Left lung (tissue), 10 donors: ENCODE data around the gene CD209. TPM values are rescaled to one million over a fixed set of nuclear protein-coding genes. Genes with fewer than 3 reads are reported as not detected.

Source experiments
- ATAC-seq: fragments of 200-7000 bp; cut with Tn5 transposase; one replicate; pipeline ENCODE4 v1.9.1; 2020; ENCODE audit warnings: moderate library complexity
- DNase-seq, 4 donors: peaks; one replicate each; pipeline ENCODE4 v3.0.0-alpha.2; 2013 to 2020
- H3K27ac ChIP-seq, 2 donors: fragments of 200-600 bp; sonication (generic) in 1 of 2; one replicate each; pipeline versions ENCODE4 v1.5.0 to v1.8.0; 2020 to 2021
- H3K27me3 ChIP-seq, 2 donors: fragments of 200-600 bp; sonication (generic) in 1 of 2; one replicate each; pipeline versions ENCODE4 v1.5.0 to v1.8.0; 2020 to 2021
- H3K36me3 ChIP-seq, 2 donors: fragments of 200-600 bp; sonication (generic) in 1 of 2; one replicate each; pipeline versions ENCODE4 v1.5.0 to v1.8.0; 2020 to 2021
- H3K4me1 ChIP-seq, 2 donors: fragments of 200-600 bp; one replicate each; pipeline ENCODE4 v1.8.0; 2021
- H3K4me3 ChIP-seq, 2 donors: fragments of 200-600 bp; sonication (generic) in 1 of 2; one replicate each; pipeline versions ENCODE4 v1.5.0 to v1.8.0; 2020 to 2021; ENCODE audit warnings: mild to moderate bottlenecking in 1 of 2
- H3K9me3 ChIP-seq, 2 donors: fragments of 200-600 bp; sonication (generic) in 1 of 2; one replicate each; pipeline versions ENCODE4 v1.5.0 to v1.8.0; 2020 to 2021
- CTCF ChIP-seq, 2 donors: fragments of 200-600 bp; sonication (generic) in 1 of 2; IDR thresholded peaks; one replicate each; pipeline versions ENCODE4 v1.5.0 to v1.8.0; 2021; ENCODE audit warnings: antibody characterized with exemption in 2 of 2
- intact Hi-C, 2 donors: fragments of 100-400 bp; cut with DNase I; formaldehyde crosslinking; loops; one replicate each; pipeline versions ENCODE4 v1.11.2 to v1.14.2; 2022
- polyA plus RNA-seq, 6 donors: library from polyadenylated mRNA; unstranded; fragments of 120-200 nt; gene quantifications; one replicate each; pipeline ENCODE4 v1.2.1, GENCODE V29; 2013; ENCODE audit not compliant: insufficient read length in 6 of 6
- total RNA-seq, 2 donors: library from RNA; stranded (reverse); fragmentation: NEBNext Ultra II Directional; extraction: Animal tissue kit (Norgen Biotek cat#: 25700); gene quantifications; one replicate each; pipeline ENCODE4 v1.2.1, GENCODE V29; 2021
- donor health status: DM: no; HTN: yes; CAD: no.
- donor health status: DM: no; HTN: no; CAD: no.

The CD209 gene
- total and polyA plus RNA-seq, 8 donors: 2.9 to 10.6 (median 3.2) TPM

- Histone ChIP-seq H3K27ac (no peak overlapping the region), H3K36me3 (no peaks in the 10 kb centered on the region), H3K4me3 (no peak overlapping the region), H3K27me3 (peaks cover 0 to 9% of the 10 kb centered on the region in 2 donors), H3K4me1 (peaks cover 0 to 6% of the 10 kb centered on the region in 2 donors), H3K9me3 (no peaks in the 10 kb centered on the region)
- TF ChIP-seq CTCF (IDR thresholded peaks at IDR 0.05): no peak
- ATAC-seq: no peak
- DNase-seq: no peak
- intact Hi-C loops: no loop called here
Measured at GRCh38 chr19:7744199-7744786, 3.0 kb downstream of the CD209 start.

GRCh38 chr19:7743425-7743841 is 3.9 kb downstream of the CD209 start:
- intact Hi-C loops: no loop called here
- no peak for ATAC-seq

GRCh38 chr19:7742991-7743390 is 4.3 kb downstream of the CD209 start:
- Histone ChIP-seq H3K27me3 (peaks cover 0 to 4% of the 10 kb centered on the region in 2 donors), H3K4me3 (no peak overlapping the region), H3K9me3 (no peaks in the 10 kb centered on the region), H3K36me3 (no peaks in the 10 kb centered on the region), H3K27ac (no peak overlapping the region), H3K4me1 (peaks cover 0 to 6% of the 10 kb centered on the region in 2 donors)
- ATAC-seq: no peak
- DNase-seq: no peak
- no peak for TF ChIP-seq CTCF (IDR thresholded peaks at IDR 0.05)
- intact Hi-C loops: no loop called here

More at GRCh38 chr19:7743425-7743841, 3.9 kb downstream of the CD209 start:
- no peaks in the 10 kb centered on the region for H3K9me3 ChIP-seq
- peaks cover 0 to 6% of the 10 kb centered on the region in 2 donors for H3K4me1 ChIP-seq
- no peak overlapping the region for H3K27ac ChIP-seq
- peak in 1 of 4 donors; percentile 10 for DNase-seq
- H3K36me3 ChIP-seq: no peaks in the 10 kb centered on the region
- peaks cover 0 to 9% of the 10 kb centered on the region in 2 donors for H3K27me3 ChIP-seq
- no peak for TF ChIP-seq CTCF (IDR thresholded peaks at IDR 0.05)
- H3K4me3 ChIP-seq: no peak overlapping the region

- no peak overlapping the region for H3K4me3 ChIP-seq
- H3K36me3 ChIP-seq: no peaks in the 10 kb centered on the region
- H3K9me3 ChIP-seq: no peaks in the 10 kb centered on the region
- peaks cover 0 to under 1% of the 10 kb centered on the region in 2 donors for H3K27me3 ChIP-seq
- H3K4me1 ChIP-seq: peaks cover 0 to 4% of the 10 kb centered on the region in 2 donors
- ATAC-seq (no peak), DNase-seq (no peak)
- intact Hi-C loops: no loop called here
- no peak for TF ChIP-seq CTCF (IDR thresholded peaks at IDR 0.05)
- H3K27ac ChIP-seq: no peak overlapping the region
Measured at GRCh38 chr19:7742575-7742974, 4.8 kb downstream of the CD209 start.

- DNase-seq (no peak), ATAC-seq (no peak)
- H3K27ac ChIP-seq: peak overlapping the region in 1 of 2 donors; percentile 63
- no peaks in the 10 kb centered on the region for H3K9me3 ChIP-seq
- intact Hi-C loops: no loop called here
- no peaks in the 10 kb centered on the region for H3K36me3 ChIP-seq
- no peaks in the 10 kb centered on the region for H3K4me1 ChIP-seq
- H3K27me3 ChIP-seq: no peaks in the 10 kb centered on the region
- TF ChIP-seq CTCF (IDR thresholded peaks at IDR 0.05): no peak
- no peak overlapping the region for H3K4me3 ChIP-seq
Measured at GRCh38 chr19:7740682-7741054, 6.7 kb downstream of the CD209 start.
